ENCODE data around the gene GABRG1. TPM values are rescaled to one million over a fixed set of nuclear protein-coding genes. Genes with fewer than 3 reads are reported as not detected.

Gene GABRG1
- under 1 TPM; 0.09 to 0.23 (median 0.14) TPM for polyA plus RNA-seq (ENCODE audit: insufficient read length in 3 of 3)
- long read RNA-seq, donor 1 = 0 reads
- long read RNA-seq, donor 2 = 0 reads
- long read RNA-seq, donor 3 = 0 reads
- long read RNA-seq, donor 4 = 0 reads
- long read RNA-seq, donor 5 = 0 reads
- long read RNA-seq, donor 6 = 0 reads
- long read RNA-seq, donor 7 = 0 reads
- long read RNA-seq, donor 8 = 0 reads
- long read RNA-seq, donor 9 = 0 reads
- long read RNA-seq, donor 10 = 0 reads
- long read RNA-seq, donor 11 = 0 reads
- long read RNA-seq, donor 12 = 0 reads
- long read RNA-seq, donor 13 = 0 reads
- long read RNA-seq, donor 14 = 0 reads
- long read RNA-seq, donor 15 = 0 reads
- long read RNA-seq, donor 16 = 0 reads

- no peak for DNase-seq (ENCODE audit: extremely low read depth in 1 of 11, low read depth in 9 of 11, low spot score in 4 of 11)
Measured at GRCh38 chr4:46123913-46124755, at the start of gene GABRG1. GABRG1 (minus strand) TSS chr4:46124054; CDS start chr4:46123913, 141 bp downstream.

- DNase-seq (ENCODE audit: extremely low read depth in 1 of 11, low read depth in 9 of 11, low spot score in 4 of 11) = no peak
Measured at GRCh38 chr4:46146993-46147392, 23.1 kb upstream of the GABRG1 start.

DNA sequence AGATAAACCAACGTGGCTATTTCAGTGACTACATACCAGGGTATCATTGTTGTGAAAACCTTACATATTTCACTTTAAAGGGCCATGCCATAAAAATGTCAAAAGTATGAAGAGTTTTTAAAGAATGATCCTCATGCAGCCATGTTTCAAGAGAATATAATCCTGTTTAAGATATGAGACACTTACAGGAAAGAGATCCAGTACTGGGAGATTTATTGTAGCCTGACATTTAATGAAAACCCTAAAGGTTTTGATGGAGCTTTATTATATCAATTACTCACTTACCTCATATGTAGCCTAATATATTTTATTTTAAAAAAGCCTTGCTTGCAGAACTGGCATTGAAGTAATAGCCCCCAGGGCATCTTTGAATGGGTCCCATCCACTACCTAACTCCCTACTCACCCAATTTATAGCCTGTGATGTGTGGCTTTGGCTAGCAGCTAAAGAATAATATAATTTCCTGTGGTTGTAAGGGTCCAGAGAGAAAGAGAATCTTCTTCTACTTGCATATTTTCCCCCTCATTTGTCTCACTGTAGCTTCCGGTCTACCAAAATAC is 7.7 kb upstream of the GABRG1 start:
- no peak for DNase-seq (ENCODE audit: extremely low read depth in 1 of 11, low read depth in 9 of 11, low spot score in 4 of 11)

- peak; percentile 5 to 41 (median 25) for DNase-seq (ENCODE audit: extremely low read depth in 1 of 11, low read depth in 9 of 11, low spot score in 4 of 11)
Measured at GRCh38 chr4:46124773-46125413, 1.0 kb upstream of the GABRG1 start.

- DNase-seq (ENCODE audit: extremely low read depth in 1 of 11, low read depth in 9 of 11, low spot score in 4 of 11) = no peak
Measured at GRCh38 chr4:46081674-46082073, 42.2 kb downstream of the GABRG1 start.

GRCh38 chr4:46081248-46081647 is 42.6 kb downstream of the GABRG1 start:
- no peak for DNase-seq (ENCODE audit: extremely low read depth in 1 of 11, low read depth in 9 of 11, low spot score in 4 of 11)

GRCh38 chr4:46073778-46074177 is 50.1 kb downstream of the GABRG1 start:
- no peak for DNase-seq (ENCODE audit: extremely low read depth in 1 of 11, low read depth in 9 of 11, low spot score in 4 of 11)

GRCh38 chr4:46051392-46051791 is 72.5 kb downstream of the GABRG1 start:
- DNase-seq (ENCODE audit: extremely low read depth in 1 of 11, low read depth in 9 of 11, low spot score in 4 of 11) = no peak

- no peak for DNase-seq (ENCODE audit: extremely low read depth in 1 of 11, low read depth in 9 of 11, low spot score in 4 of 11)
Measured at GRCh38 chr4:46032056-46032455, 91.8 kb downstream of the GABRG1 start.

DNA sequence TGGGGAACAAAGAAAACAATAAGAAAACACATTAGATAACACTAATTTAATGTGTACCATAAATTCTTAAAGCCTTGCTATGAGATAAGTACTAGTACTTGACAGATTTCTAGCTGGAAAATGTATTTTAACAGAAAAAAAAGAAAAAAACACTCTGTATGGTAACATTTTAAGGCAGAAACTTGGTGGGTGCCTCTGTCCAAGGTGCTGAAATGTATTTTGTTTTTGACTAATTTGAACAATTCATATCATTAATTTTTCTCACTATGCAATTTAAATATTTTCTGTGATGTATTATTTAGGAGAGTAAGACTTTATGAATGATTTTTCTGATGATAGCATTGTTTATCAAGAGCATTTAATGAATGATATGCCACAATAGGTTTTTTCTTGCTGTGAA is 107.5 kb downstream of the GABRG1 start:
- DNase-seq (ENCODE audit: extremely low read depth in 1 of 11, low read depth in 9 of 11, low spot score in 4 of 11) = peak in 5 of 11 donors; percentile 1 to 18 (median 4)

DNA sequence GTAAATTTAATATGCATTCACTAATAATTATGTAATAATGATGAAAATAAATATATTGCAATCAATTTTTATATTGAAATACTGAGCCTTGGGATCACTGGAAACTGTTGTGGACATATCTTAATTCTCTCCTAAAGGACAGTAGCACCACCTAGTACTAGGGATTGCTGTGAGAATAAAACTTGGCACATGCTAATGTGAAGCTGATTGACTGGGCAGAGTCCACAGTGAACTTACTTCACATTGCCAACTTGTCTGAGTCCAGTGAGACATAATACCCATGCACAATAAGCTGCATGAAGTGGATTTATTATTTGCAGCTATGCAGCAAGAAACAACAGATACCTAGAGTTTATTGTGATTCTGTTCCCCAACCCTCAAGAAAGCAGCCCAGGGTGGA is 131.1 kb downstream of the GABRG1 start:
- no peak for DNase-seq (ENCODE audit: extremely low read depth in 1 of 11, low read depth in 9 of 11, low spot score in 4 of 11)

GRCh38 chr4:45989775-45990174 is 134.1 kb downstream of the GABRG1 start:
- DNase-seq (ENCODE audit: extremely low read depth in 1 of 11, low read depth in 9 of 11, low spot score in 4 of 11) = no peak

DNA sequence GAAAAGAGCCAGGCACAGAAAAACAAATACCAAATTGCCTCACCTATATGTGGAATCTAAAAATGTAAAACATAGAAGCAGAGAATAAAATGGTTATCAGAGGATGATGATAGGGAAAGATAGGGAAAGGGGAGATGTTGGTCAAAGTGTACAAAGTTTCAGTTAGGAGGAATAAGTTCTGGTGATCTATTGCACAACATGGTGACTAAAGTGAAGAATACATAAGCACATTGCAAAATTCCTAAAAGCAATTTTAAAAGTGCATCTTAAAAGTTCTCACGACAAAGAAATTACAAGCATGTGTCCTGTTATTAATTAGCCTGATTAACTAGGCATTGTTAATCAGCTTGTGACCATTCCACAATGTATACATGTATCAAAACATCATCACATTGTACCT is 136.0 kb downstream of the GABRG1 start:
- no peak for DNase-seq (ENCODE audit: extremely low read depth in 1 of 11, low read depth in 9 of 11, low spot score in 4 of 11)
